Suprapubic skin (tissue), 4 donors: ENCODE data around the gene MANF. TPM values are rescaled to one million over a fixed set of nuclear protein-coding genes. Genes with fewer than 3 reads are reported as not detected.
A peak's percentile ranks its signal among the peaks of the same experiment; 100 is the strongest.
"Not testable (repeated sequence)": the region's sequence is repeated elsewhere in the genome, so short reads cannot be mapped to it uniquely, and the experiment has no call there.

Experiments used
- DNase-seq, 2 donors: peaks; one replicate each; pipeline ENCODE4 v3.0.0-alpha.2; 2019; ENCODE audit warnings: low spot score in 2 of 2
- H3K27ac ChIP-seq: fragments of 200-600 bp; sonication (generic); one replicate; pipeline ENCODE4 v1.5.1; 2019
- H3K27me3 ChIP-seq: fragments of 200-600 bp; sonication (generic); one replicate; pipeline ENCODE4 v1.5.1; 2019
- H3K36me3 ChIP-seq: fragments of 200-600 bp; sonication (generic); one replicate; pipeline ENCODE4 v1.5.1; 2019
- H3K4me1 ChIP-seq: fragments of 200-600 bp; sonication (generic); one replicate; pipeline ENCODE4 v1.5.1; 2019
- H3K4me3 ChIP-seq: fragments of 200-600 bp; sonication (generic); one replicate; pipeline ENCODE4 v1.5.1; 2019; ENCODE audit warnings: mild to moderate bottlenecking
- H3K9me3 ChIP-seq: fragments of 200-600 bp; sonication (generic); one replicate; pipeline ENCODE4 v1.5.1; 2019
- EP300 ChIP-seq: sonication (generic); formaldehyde crosslinking; IDR thresholded peaks from one replicate; pipeline ENCODE4 v1.6.1; 2017; ENCODE audit warnings: antibody characterized with exemption
- POLR2A ChIP-seq, 2 donors: fragments of 450-650 bp; IDR thresholded peaks; one replicate each; pipeline ENCODE4 v1.6.1; 2017; ENCODE audit warnings: antibody characterized with exemption in 2 of 2, mild to moderate bottlenecking in 2 of 2, moderate library complexity in 2 of 2
- POLR2AphosphoS5 ChIP-seq, 3 donors: sonication (generic); formaldehyde crosslinking; IDR thresholded peaks; one replicate each; pipeline ENCODE4 v1.6.1; 2017; ENCODE audit warnings: antibody characterized with exemption in 3 of 3
- WGBS: methylation state at CpG from one replicate; pipeline ENCODE4 v1.1.5; 2018; 5-methylcytosine and 5-hydroxymethylcytosine counted together
- total RNA-seq, 4 donors: library from RNA; depleted of rRNA; stranded (reverse); fragments of >200 nt; gene quantifications; one replicate each; pipeline ENCODE4 v1.1.0, GENCODE V29; 2016
- TF ChIP-seq, protein P1 (sequence below), 2 donors: fragments of 200-600 bp in 1 of 2; fragments of 450-650 bp in 1 of 2; sonication (generic) in 1 of 2; IDR thresholded peaks; one replicate each; pipeline ENCODE4 v1.5.1; 2016 to 2019; ENCODE audit warnings: antibody characterized with exemption in 2 of 2, mild to moderate bottlenecking in 1 of 2, moderate library complexity in 1 of 2

MANF gene
- total RNA-seq, 4 donors from 2014 or later = 21.7 to 64.0 (median 52.8) TPM

- Histone ChIP-seq H3K4me1 (peaks cover 5% of the 10 kb centered on the region), H3K27me3 (no peaks in the 10 kb centered on the region), H3K4me3 (no peak overlapping the region), H3K36me3 (no peaks in the 10 kb centered on the region), H3K9me3 (no peaks in the 10 kb centered on the region), H3K27ac (no peak overlapping the region)
- TF ChIP-seq POLR2A (IDR thresholded peaks at IDR 0.05) (no peak), EP300 (no peak), POLR2AphosphoS5 (IDR thresholded peaks at IDR 0.05) (no peak)
- TF ChIP-seq, protein P1, sequence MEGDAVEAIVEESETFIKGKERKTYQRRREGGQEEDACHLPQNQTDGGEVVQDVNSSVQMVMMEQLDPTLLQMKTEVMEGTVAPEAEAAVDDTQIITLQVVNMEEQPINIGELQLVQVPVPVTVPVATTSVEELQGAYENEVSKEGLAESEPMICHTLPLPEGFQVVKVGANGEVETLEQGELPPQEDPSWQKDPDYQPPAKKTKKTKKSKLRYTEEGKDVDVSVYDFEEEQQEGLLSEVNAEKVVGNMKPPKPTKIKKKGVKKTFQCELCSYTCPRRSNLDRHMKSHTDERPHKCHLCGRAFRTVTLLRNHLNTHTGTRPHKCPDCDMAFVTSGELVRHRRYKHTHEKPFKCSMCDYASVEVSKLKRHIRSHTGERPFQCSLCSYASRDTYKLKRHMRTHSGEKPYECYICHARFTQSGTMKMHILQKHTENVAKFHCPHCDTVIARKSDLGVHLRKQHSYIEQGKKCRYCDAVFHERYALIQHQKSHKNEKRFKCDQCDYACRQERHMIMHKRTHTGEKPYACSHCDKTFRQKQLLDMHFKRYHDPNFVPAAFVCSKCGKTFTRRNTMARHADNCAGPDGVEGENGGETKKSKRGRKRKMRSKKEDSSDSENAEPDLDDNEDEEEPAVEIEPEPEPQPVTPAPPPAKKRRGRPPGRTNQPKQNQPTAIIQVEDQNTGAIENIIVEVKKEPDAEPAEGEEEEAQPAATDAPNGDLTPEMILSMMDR (IDR thresholded peaks at IDR 0.05) = no peak
- WGBS = 90% methylated on average over 3 of the region's 3 CpGs
- peak in 1 of 2 donors; percentile 28 for DNase-seq
Measured at GRCh38 chr3:51360806-51361205, 24.3 kb upstream of the MANF start.

DNA sequence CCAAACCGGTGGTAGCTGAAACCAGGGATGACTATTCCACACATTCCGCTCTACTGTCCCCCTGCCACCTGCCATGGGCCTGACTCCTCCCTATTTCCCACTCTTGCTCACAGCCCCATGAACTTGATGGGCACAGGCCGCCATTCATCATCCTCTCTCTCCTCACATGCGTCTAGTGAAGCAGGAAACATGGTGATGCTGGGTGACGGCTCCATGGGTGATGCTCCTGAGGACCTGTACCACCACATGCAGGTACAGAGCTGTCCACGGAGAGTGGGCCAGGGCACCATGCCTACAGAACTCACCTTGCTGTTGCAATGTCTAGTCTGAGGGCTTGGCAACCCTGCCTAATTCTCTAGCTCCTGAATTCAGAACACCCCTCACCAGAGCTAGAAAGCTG lies 23.3 kb upstream of the MANF start:
- DNase-seq = peak in 1 of 2 donors; percentile 66
- Histone ChIP-seq H3K27ac (no peak overlapping the region), H3K36me3 (no peaks in the 10 kb centered on the region), H3K4me3 (no peak overlapping the region), H3K27me3 (no peaks in the 10 kb centered on the region), H3K4me1 (no peaks in the 10 kb centered on the region), H3K9me3 (no peaks in the 10 kb centered on the region)
- WGBS = 93% methylated on average over 6 of the region's 6 CpGs
- TF ChIP-seq, protein P1 (IDR thresholded peaks at IDR 0.05) = no peak
- TF ChIP-seq POLR2AphosphoS5 (IDR thresholded peaks at IDR 0.05) (no peak), EP300 (no peak), POLR2A (IDR thresholded peaks at IDR 0.05) (no peak)

- Histone ChIP-seq H3K36me3 (no peaks in the 10 kb centered on the region), H3K4me1 (no peaks in the 10 kb centered on the region), H3K27ac (no peak overlapping the region), H3K9me3 (no peaks in the 10 kb centered on the region), H3K27me3 (no peaks in the 10 kb centered on the region), H3K4me3 (no peak overlapping the region)
- DNase-seq = peak in 1 of 2 donors; percentile 54
- no peak for TF ChIP-seq POLR2A (IDR thresholded peaks at IDR 0.05)
- TF ChIP-seq, protein P1 (IDR thresholded peaks at IDR 0.05) = no peak
- WGBS = 86% methylated on average over 9 of the region's 9 CpGs
Measured at GRCh38 chr3:51362476-51362875, 22.6 kb upstream of the MANF start.

- not testable (repeated sequence) for H3K4me1 ChIP-seq, H3K27me3 ChIP-seq, H3K4me3 ChIP-seq, H3K36me3 ChIP-seq, H3K27ac ChIP-seq, H3K9me3 ChIP-seq
- DNase-seq = peak; percentile 21 to 50
- 90% methylated on average over 8 of the region's 8 CpGs for WGBS
Measured at GRCh38 chr3:51368276-51368675, 16.8 kb upstream of the MANF start.

- Histone ChIP-seq H3K27me3 (no peaks in the 10 kb centered on the region), H3K36me3 (no peaks in the 10 kb centered on the region), H3K4me1 (no peaks in the 10 kb centered on the region), H3K9me3 (no peaks in the 10 kb centered on the region), H3K4me3 (no peak overlapping the region), H3K27ac (no peak overlapping the region)
- TF ChIP-seq POLR2AphosphoS5 (IDR thresholded peaks at IDR 0.05) (no peak), POLR2A (IDR thresholded peaks at IDR 0.05) (no peak), EP300 (no peak)
- TF ChIP-seq, protein P1 (IDR thresholded peaks at IDR 0.05) = peak; percentile 50 to 61
- WGBS = 27% methylated on average over 4 of the region's 4 CpGs
- DNase-seq = peak; percentile 35 to 38
Measured at GRCh38 chr3:51371943-51372557, 13.0 kb upstream of the MANF start.
